Measurements from ENCODE around the gene KCNC1.
A peak's percentile ranks its signal among the peaks of the same experiment; 100 is the strongest.

KCNC1 gene

GRCh38 chr11:17721242-17721999 is 13.2 kb upstream of the KCNC1 start:
- no peaks in the 10 kb centered on the region for H3K4me1 Mint-ChIP-seq (ENCODE audit: low read depth)

DNA sequence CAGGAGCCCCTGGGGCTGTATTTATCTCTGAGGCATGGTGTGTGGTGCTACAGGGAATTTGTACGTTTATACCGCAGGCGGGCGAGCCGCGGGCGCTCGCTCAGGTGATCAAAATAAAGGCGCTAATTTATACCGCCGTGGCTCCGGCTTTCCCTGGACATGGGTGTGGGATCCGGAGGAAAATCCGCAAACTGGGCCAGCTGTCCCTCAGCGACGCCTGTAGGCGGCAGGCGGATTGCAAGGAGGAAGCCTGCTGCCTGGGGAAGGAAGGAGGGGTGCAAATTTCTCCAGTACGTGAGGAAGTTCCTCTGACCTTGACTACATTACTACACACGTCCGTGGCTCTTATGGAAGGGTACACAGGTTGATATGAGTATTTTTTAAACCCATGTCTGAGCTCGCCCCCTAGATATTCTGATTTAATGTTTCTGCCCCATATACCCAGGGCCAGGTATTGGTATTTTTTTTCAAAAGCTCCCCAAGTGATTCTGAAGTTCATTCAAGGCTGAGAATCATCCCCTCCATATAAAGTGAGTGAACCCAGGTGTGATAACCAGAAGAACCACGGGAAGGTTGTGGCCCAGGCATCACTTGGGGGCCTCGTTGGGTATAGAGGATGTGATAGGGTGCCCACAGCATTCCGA is 12.5 kb upstream of the KCNC1 start:
- no peaks in the 10 kb centered on the region for H3K36me3 Mint-ChIP-seq (ENCODE audit: low read depth)
- no peaks in the 10 kb centered on the region for H3K9me3 Mint-ChIP-seq
- H3K27ac Mint-ChIP-seq, result no peak overlapping the region
- no peak for DNase-seq (ENCODE audit: low spot score)
- H3K4me3 Mint-ChIP-seq, result no peak overlapping the region
- no peaks in the 10 kb centered on the region for H3K4me1 Mint-ChIP-seq (ENCODE audit: low read depth)
- H3K27me3 Mint-ChIP-seq (ENCODE audit: low read depth), result peaks cover 52% of the 10 kb centered on the region

More at GRCh38 chr11:17721242-17721999, 13.2 kb upstream of the KCNC1 start:
- Mint-ChIP-seq H3K9me3 (no peaks in the 10 kb centered on the region), H3K27me3 (ENCODE audit: low read depth) (peaks cover 51% of the 10 kb centered on the region), H3K36me3 (ENCODE audit: low read depth) (no peaks in the 10 kb centered on the region), H3K27ac (no peak overlapping the region), H3K4me3 (no peak overlapping the region)
- no peak for DNase-seq (ENCODE audit: low spot score)

DNA sequence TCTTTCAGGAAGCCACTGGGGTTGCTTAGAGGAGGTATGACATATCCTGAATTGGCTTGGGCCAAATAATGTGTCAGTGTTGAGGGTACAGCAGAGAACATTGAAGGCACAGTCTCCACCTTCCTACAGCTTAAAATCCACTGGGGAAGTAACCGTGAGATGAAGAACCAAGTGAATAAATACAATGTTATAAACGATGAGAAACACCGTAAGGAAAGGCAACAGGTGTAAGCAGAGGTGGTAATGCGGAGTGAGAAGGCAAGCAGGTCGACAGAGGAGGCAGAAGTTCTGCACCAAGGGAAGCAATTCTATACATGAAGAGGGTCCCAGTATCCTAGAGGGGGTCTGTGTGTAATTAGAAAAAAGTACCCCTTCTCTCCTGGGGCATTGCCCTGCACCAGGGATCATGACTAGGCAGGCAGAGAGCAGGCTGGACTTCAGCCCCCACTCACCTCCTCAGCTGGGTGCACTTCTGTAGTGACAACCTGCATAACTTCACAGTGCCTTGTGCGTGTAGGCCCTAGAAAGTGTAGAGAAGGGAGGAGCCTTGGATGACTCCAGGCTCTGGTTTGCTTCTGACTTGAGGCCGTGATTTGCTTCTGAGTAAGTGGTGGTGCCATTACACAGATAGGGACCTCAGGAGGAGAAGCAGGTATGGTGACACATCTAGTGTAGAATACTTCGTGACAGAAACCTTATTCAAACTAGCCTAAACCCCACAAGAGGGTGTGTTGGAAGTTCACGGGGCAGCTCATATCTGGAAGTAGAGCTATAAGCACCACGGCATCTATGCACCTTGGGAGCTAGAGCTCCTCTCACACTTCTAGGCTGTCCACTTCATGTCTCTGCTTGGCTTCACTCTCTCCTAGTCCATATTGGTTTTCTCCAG is 10.3 kb upstream of the KCNC1 start:
- no peaks in the 10 kb centered on the region for H3K4me1 Mint-ChIP-seq (ENCODE audit: low read depth)
- peaks cover 60% of the 10 kb centered on the region for H3K27me3 Mint-ChIP-seq (ENCODE audit: low read depth)
- H3K27ac Mint-ChIP-seq, result no peak overlapping the region
- no peak for DNase-seq (ENCODE audit: low spot score)
- no peaks in the 10 kb centered on the region for H3K36me3 Mint-ChIP-seq (ENCODE audit: low read depth)
- no peak overlapping the region for H3K4me3 Mint-ChIP-seq
- H3K9me3 Mint-ChIP-seq, result no peaks in the 10 kb centered on the region

- Mint-ChIP-seq H3K4me1 (ENCODE audit: low read depth) (no peaks in the 10 kb centered on the region), H3K9me3 (no peaks in the 10 kb centered on the region), H3K36me3 (ENCODE audit: low read depth) (no peaks in the 10 kb centered on the region), H3K4me3 (no peak overlapping the region), H3K27ac (no peak overlapping the region), H3K27me3 (ENCODE audit: low read depth) (peaks cover 61% of the 10 kb centered on the region)
- DNase-seq (ENCODE audit: low spot score), result no peak
These were observed 9.4 kb upstream of the KCNC1 start for GRCh38 chr11:17725174-17725573.

DNA sequence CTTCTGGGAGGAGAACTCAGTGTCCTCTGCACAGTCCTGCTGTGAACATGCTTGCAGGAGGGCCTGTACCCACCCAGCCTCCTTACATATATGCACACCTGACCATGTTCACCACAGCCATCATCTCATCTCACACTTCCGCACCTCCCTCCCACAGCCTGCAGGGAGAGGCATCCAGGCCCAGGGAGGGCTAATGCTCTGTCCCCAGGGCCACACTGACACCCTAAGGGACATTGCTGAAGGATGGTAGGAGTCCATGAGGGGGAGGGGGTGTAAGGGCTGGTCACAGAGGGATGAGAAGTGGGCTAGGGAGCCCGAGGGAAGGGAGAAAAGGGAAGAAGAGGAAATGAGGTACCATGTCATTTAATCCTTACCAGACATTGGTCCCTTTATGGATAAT is 4.4 kb upstream of the KCNC1 start:
- peaks cover 3% of the 10 kb centered on the region for H3K4me1 Mint-ChIP-seq (ENCODE audit: low read depth)
- H3K27ac Mint-ChIP-seq, result no peak overlapping the region
- no peaks in the 10 kb centered on the region for H3K36me3 Mint-ChIP-seq (ENCODE audit: low read depth)
- no peaks in the 10 kb centered on the region for H3K9me3 Mint-ChIP-seq
- H3K27me3 Mint-ChIP-seq (ENCODE audit: low read depth), result peaks cover 57% of the 10 kb centered on the region
- no peak overlapping the region for H3K4me3 Mint-ChIP-seq
- DNase-seq (ENCODE audit: low spot score), result no peak

DNA sequence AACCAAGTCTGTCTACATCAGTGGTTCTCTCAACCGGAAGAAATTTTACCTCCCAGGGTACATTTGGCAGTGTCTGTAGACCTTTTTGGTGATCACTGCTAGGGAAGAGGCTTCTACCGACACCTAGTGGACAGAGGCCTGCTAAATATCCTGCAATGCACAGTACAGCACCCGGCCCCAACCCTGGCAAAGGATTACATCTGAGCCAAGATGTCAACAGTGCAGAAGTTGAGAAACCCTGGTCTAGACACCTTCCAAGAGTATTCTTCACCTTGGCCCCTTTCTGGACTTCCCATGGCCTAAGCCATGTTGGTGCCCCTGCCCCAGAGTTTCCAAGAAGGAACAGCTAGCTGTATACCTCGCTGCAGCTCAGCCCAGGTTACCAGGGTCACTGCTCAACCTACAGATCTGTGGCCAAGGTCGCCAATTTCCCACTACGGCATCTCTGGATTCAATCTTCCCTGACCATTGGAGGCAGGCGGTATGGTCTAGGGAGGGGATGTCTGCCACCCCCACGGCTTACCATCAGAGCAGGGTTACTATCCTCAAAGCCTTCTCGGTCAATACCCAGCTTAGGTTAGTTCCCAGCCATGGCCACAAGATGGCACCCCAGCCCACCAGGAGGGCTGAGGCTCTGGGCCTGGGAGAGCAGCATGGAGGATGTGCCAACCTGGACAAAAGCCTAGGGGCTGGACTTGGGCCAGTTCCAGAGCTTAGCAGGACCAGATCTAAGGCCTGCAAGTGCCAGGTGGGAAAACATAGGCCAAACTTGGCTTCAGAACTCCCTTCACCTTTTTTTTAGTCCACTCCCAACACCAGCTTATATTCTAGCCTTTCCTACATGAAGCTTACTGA is 3.7 kb upstream of the KCNC1 start:
- Mint-ChIP-seq H3K27ac (no peak overlapping the region), H3K9me3 (no peaks in the 10 kb centered on the region), H3K4me1 (ENCODE audit: low read depth) (peaks cover 3% of the 10 kb centered on the region), H3K4me3 (no peak overlapping the region), H3K27me3 (ENCODE audit: low read depth) (peaks cover 55% of the 10 kb centered on the region), H3K36me3 (ENCODE audit: low read depth) (no peaks in the 10 kb centered on the region)
- DNase-seq (ENCODE audit: low spot score), result peak; percentile 54

DNA sequence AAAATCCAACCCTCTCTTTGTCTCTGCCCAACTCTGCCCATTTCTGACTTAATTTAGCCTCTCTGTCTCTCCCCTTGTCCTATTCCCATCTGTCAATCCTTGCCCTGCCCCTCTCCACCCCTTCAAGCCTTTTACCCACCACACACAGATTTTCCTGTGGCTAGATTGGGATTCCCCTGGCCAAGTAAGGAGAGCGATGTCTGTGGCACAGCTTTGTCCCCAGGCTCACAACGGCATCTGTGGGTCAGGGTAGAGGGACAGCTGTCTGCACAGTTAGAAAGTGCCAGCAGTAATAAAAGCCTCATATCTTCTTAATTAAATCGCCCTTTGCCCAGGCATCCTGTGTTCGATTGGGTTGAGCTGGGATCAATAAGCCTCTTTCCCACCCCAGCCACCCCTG is 1.3 kb upstream of the KCNC1 start:
- no peak overlapping the region for H3K4me3 Mint-ChIP-seq
- H3K27me3 Mint-ChIP-seq (ENCODE audit: low read depth), result peaks cover 59% of the 10 kb centered on the region

GRCh38 chr11:17734986-17735817 is 621 bp downstream of the KCNC1 start:
- Mint-ChIP-seq H3K9me3 (no peaks in the 10 kb centered on the region), H3K4me1 (ENCODE audit: low read depth) (peaks cover 3% of the 10 kb centered on the region), H3K27ac (no peak overlapping the region), H3K4me3 (no peak overlapping the region), H3K27me3 (ENCODE audit: low read depth) (peaks cover 52% of the 10 kb centered on the region), H3K36me3 (ENCODE audit: low read depth) (no peaks in the 10 kb centered on the region)
- DNase-seq (ENCODE audit: low spot score), result peak; percentile 35

More for the DNA sequence above, 1.3 kb upstream of the KCNC1 start:
- no peak for DNase-seq (ENCODE audit: low spot score)
- Mint-ChIP-seq H3K4me1 (ENCODE audit: low read depth) (peaks cover 3% of the 10 kb centered on the region), H3K27ac (no peak overlapping the region), H3K36me3 (ENCODE audit: low read depth) (no peaks in the 10 kb centered on the region), H3K9me3 (no peaks in the 10 kb centered on the region)

- no peaks in the 10 kb centered on the region for H3K9me3 Mint-ChIP-seq
- H3K4me3 Mint-ChIP-seq, result no peak overlapping the region
- peaks cover 2% of the 10 kb centered on the region for H3K4me1 Mint-ChIP-seq (ENCODE audit: low read depth)
- DNase-seq (ENCODE audit: low spot score), result no peak
- no peaks in the 10 kb centered on the region for H3K36me3 Mint-ChIP-seq (ENCODE audit: low read depth)
- no peak overlapping the region for H3K27ac Mint-ChIP-seq
- peaks cover 52% of the 10 kb centered on the region for H3K27me3 Mint-ChIP-seq (ENCODE audit: low read depth)
These were observed 1.4 kb downstream of the KCNC1 start for GRCh38 chr11:17735818-17736578.

GRCh38 chr11:17736579-17736893 is 2.0 kb downstream of the KCNC1 start:
- H3K27ac Mint-ChIP-seq, result no peak overlapping the region
- no peak overlapping the region for H3K4me3 Mint-ChIP-seq
- H3K36me3 Mint-ChIP-seq (ENCODE audit: low read depth), result no peaks in the 10 kb centered on the region
- H3K27me3 Mint-ChIP-seq (ENCODE audit: low read depth), result peaks cover 50% of the 10 kb centered on the region
- no peaks in the 10 kb centered on the region for H3K9me3 Mint-ChIP-seq
- DNase-seq (ENCODE audit: low spot score), result no peak
- peaks cover 2% of the 10 kb centered on the region for H3K4me1 Mint-ChIP-seq (ENCODE audit: low read depth)

GRCh38 chr11:17736930-17737817 is 2.6 kb downstream of the KCNC1 start:
- H3K27ac Mint-ChIP-seq, result no peak overlapping the region

More at GRCh38 chr11:17736930-17737817, 2.6 kb downstream of the KCNC1 start:
- Mint-ChIP-seq H3K4me3 (no peak overlapping the region), H3K36me3 (ENCODE audit: low read depth) (no peaks in the 10 kb centered on the region), H3K9me3 (no peaks in the 10 kb centered on the region), H3K27me3 (ENCODE audit: low read depth) (peaks cover 45% of the 10 kb centered on the region), H3K4me1 (ENCODE audit: low read depth) (peaks cover 2% of the 10 kb centered on the region)
- no peak for DNase-seq (ENCODE audit: low spot score)
